Right cardiac atrium (tissue), 5 donors: ENCODE results near the gene CENPC. TPM values are rescaled to one million over a fixed set of nuclear protein-coding genes. Genes with fewer than 3 reads are reported as not detected.
"Not testable (repeated sequence)": the region's sequence is repeated elsewhere in the genome, so short reads cannot be mapped to it uniquely, and the experiment has no call there.

Experiments used
- ATAC-seq, 2 donors: fragments of 200-7000 bp; cut with Tn5 transposase; one replicate each; pipeline versions ENCODE4 v1.8.0 to v1.9.1; 2020; ENCODE audit warnings: moderate library complexity in 2 of 2, mild to moderate bottlenecking in 1 of 2
- DNase-seq, 3 donors: peaks; one replicate each; pipeline ENCODE4 v3.0.0-alpha.2; 2020
- H3K27ac ChIP-seq: one replicate; pipeline ENCODE4 v1.5.1; 2013; ENCODE audit warnings: mild to moderate bottlenecking, low read length, control low read depth, moderate library complexity
- H3K27me3 ChIP-seq: one replicate; pipeline ENCODE4 v1.6.1; 2013; ENCODE audit not compliant: control insufficient read depth, insufficient read depth
- H3K4me1 ChIP-seq: one replicate; pipeline ENCODE4 v1.6.1; 2013; ENCODE audit warnings: low read length; ENCODE audit not compliant: control insufficient read depth, insufficient read depth
- H3K4me3 ChIP-seq: one replicate; pipeline ENCODE4 v1.5.1; 2013; ENCODE audit warnings: low read length, control low read depth
- H3K9me3 ChIP-seq: one replicate; pipeline ENCODE4 v1.6.1; 2013; ENCODE audit warnings: low read length; ENCODE audit not compliant: control insufficient read depth
- WGBS: extraction: QIAGEN DNeasy Blood & Tissue Kit; methylation state at CpG from one replicate; pipeline ENCODE4 v1.1.7; 2013; 5-methylcytosine and 5-hydroxymethylcytosine counted together
- intact Hi-C, 4 donors: fragments of 100-400 bp; cut with DNase I; formaldehyde crosslinking; loops; one replicate each; pipeline versions ENCODE4 v1.11.0 to v1.14.0; 2022 to 2023
- polyA plus RNA-seq: library from polyadenylated mRNA; stranded (reverse); fragments of 200-250 nt; gene quantifications from one replicate; pipeline ENCODE4 v1.2.3, GENCODE V29; 2013
- total RNA-seq, 4 donors: library from RNA; stranded (reverse); fragmentation: NEBNext Ultra II Directional; extraction: Animal tissue kit (Norgen Biotek cat#: 25700); gene quantifications; one replicate each; pipeline ENCODE4 v1.2.1, GENCODE V29; 2021
- donor health status: healthy with polysubstance abuse.
- donor health status: DM: no; HTN: yes; CAD: no.
- donor health status: DM: no; HTN: no; CAD: no.
- donor health status: DM: no; HTN: yes; CAD: no; lungs with severe emphysema.
- donor health status: DM: yes; HTN: yes; CAD: no.

The CENPC gene
- total and polyA plus RNA-seq, 5 donors = 4.9 to 12.4 (median 11.7) TPM

DNA sequence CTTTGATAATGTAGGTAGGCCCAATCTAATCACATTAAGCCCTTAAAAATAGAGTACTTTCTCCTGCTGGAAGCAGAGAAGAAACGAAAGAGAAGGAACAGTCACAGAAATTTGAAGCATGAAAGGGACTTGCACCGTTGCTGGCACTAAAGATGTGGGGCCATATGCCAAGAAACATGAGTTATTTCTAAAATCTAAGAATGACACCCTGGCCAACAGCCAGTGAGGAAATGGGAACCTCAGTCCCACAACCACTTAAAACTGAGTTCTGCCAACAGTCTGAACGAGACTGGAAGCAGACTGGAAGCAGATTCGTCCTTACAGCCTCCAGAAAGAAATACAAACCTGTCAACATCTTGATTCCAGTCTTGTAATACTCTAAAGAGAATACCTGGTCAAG is 70.1 kb downstream of the CENPC start:
- no peak for DNase-seq
- Histone ChIP-seq H3K4me1 (no peaks in the 10 kb centered on the region), H3K27me3 (no peaks in the 10 kb centered on the region), H3K27ac (no peak overlapping the region), H3K9me3 (no peaks in the 10 kb centered on the region), H3K4me3 (no peak overlapping the region)
- ATAC-seq = no peak
- intact Hi-C loops = no loop called here
- 57% methylated on average over 4 of the region's 4 CpGs for WGBS

GRCh38 chr4:67470871-67471270 is 74.4 kb downstream of the CENPC start:
- no peak for ATAC-seq
- no peaks in the 10 kb centered on the region for H3K4me1 ChIP-seq
- intact Hi-C loops = no loop called here

GRCh38 chr4:67468830-67469229 is 76.5 kb downstream of the CENPC start:
- no peaks in the 10 kb centered on the region for H3K27me3 ChIP-seq
- H3K4me3 ChIP-seq = no peak overlapping the region
- peaks cover 7% of the 10 kb centered on the region for H3K4me1 ChIP-seq
- ATAC-seq (no peak), DNase-seq (no peak)
- H3K27ac ChIP-seq = no peak overlapping the region
- no peaks in the 10 kb centered on the region for H3K9me3 ChIP-seq
- intact Hi-C loops = no loop called here

More at GRCh38 chr4:67470871-67471270, 74.4 kb downstream of the CENPC start:
- H3K27ac ChIP-seq = no peak overlapping the region
- DNase-seq = no peak
- H3K4me3 ChIP-seq = no peak overlapping the region
- H3K27me3 ChIP-seq = no peaks in the 10 kb centered on the region
- no peaks in the 10 kb centered on the region for H3K9me3 ChIP-seq

DNA sequence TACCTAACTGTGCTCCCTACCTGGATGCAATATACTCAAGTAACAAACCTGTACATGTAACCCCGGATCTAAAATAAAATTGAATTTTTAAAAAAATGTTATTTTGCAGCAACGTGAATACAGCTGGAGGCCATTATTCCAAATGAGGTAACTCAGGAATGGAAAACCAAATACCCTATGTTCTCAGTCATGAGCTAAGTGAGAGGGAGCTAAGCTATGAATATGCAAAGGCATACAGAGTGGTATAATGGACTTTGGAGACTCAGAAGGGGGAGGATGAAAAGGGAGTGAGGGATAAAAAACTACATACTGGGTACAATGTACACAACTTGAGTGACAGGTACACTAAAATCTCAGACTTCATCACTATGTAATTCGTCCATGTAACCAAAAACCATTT is 78.6 kb downstream of the CENPC start:
- intact Hi-C loops = no loop called here
- Histone ChIP-seq H3K4me1 (peaks cover 7% of the 10 kb centered on the region), H3K9me3 (no peaks in the 10 kb centered on the region), H3K27me3 (no peaks in the 10 kb centered on the region), H3K27ac (no peak overlapping the region), H3K4me3 (no peak overlapping the region)
- ATAC-seq = no peak
- WGBS = 95% methylated on average over 3 of the region's 3 CpGs
- no peak for DNase-seq

- Histone ChIP-seq H3K9me3 (no peaks in the 10 kb centered on the region), H3K4me1 (peaks cover 7% of the 10 kb centered on the region), H3K27ac (no peak overlapping the region), H3K4me3 (no peak overlapping the region), H3K27me3 (no peaks in the 10 kb centered on the region)
- WGBS = 94% methylated on average over 4 of the region's 4 CpGs
- no peak for DNase-seq
- ATAC-seq = no peak
- intact Hi-C loops = no loop called here
Observed at GRCh38 chr4:67465763-67466052, 79.6 kb downstream of the CENPC start.

GRCh38 chr4:67465032-67465762 is 80.1 kb downstream of the CENPC start:
- intact Hi-C loops = no loop called here
- 85% methylated on average over 7 of the region's 7 CpGs for WGBS
- Histone ChIP-seq H3K9me3 (no peaks in the 10 kb centered on the region), H3K4me3 (no peak overlapping the region), H3K4me1 (peaks cover 7% of the 10 kb centered on the region), H3K27ac (no peak overlapping the region), H3K27me3 (no peaks in the 10 kb centered on the region)
- DNase-seq (no peak), ATAC-seq (peak; percentile 64 to 78)

- DNase-seq = no peak
- no peak overlapping the region for H3K4me3 ChIP-seq
- H3K9me3 ChIP-seq = no peaks in the 10 kb centered on the region
- ATAC-seq = no peak
- H3K27me3 ChIP-seq = no peaks in the 10 kb centered on the region
- no peak overlapping the region for H3K27ac ChIP-seq
- 75% methylated on average over 2 of the region's 2 CpGs for WGBS
- peaks cover 9% of the 10 kb centered on the region for H3K4me1 ChIP-seq
- intact Hi-C loops = no loop called here
Observed at GRCh38 chr4:67460574-67460973, 84.7 kb downstream of the CENPC start.

- WGBS = 82% methylated on average over 3 of the region's 3 CpGs
- Histone ChIP-seq H3K27ac (no peak overlapping the region), H3K4me3 (no peak overlapping the region), H3K9me3 (no peaks in the 10 kb centered on the region), H3K27me3 (no peaks in the 10 kb centered on the region), H3K4me1 (peaks cover 2% of the 10 kb centered on the region)
- intact Hi-C loops = no loop called here
- ATAC-seq = no peak
- DNase-seq = no peak
Observed at GRCh38 chr4:67459164-67459563, 86.1 kb downstream of the CENPC start.

GRCh38 chr4:67456577-67457196 is 88.6 kb downstream of the CENPC start:
- 41% methylated on average over 5 of the region's 5 CpGs for WGBS
- ATAC-seq = peak in 1 of 2 donors; percentile 52
- intact Hi-C loops = no loop called here
- Histone ChIP-seq H3K27ac (no peak overlapping the region), H3K9me3 (no peaks in the 10 kb centered on the region), H3K27me3 (no peaks in the 10 kb centered on the region), H3K4me3 (no peak overlapping the region), H3K4me1 (peaks cover 2% of the 10 kb centered on the region)
- no peak for DNase-seq

DNA sequence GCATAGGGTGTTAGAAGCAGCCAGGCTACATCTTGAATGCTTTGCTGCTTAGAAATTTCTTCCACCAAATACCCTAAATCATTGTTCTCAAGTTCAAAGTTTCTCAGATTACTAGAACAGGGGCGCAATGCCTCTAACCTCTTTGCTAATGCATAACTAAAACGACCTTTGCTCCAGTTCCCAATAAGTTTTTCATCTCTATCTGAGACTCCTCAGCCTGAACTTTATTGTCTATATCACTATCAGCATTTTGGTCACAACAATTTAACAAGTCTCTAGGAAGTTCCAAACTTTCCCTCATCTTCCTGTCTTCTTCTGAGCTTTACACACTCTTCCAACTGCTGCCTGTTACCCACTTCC is 92.5 kb downstream of the CENPC start:
- 75% methylated on average over 2 of the region's 2 CpGs for WGBS
- DNase-seq, H3K27ac ChIP-seq, H3K27me3 ChIP-seq, ATAC-seq, H3K9me3 ChIP-seq, H3K4me1 ChIP-seq, H3K4me3 ChIP-seq, intact Hi-C loops: not testable (repeated sequence)

DNA sequence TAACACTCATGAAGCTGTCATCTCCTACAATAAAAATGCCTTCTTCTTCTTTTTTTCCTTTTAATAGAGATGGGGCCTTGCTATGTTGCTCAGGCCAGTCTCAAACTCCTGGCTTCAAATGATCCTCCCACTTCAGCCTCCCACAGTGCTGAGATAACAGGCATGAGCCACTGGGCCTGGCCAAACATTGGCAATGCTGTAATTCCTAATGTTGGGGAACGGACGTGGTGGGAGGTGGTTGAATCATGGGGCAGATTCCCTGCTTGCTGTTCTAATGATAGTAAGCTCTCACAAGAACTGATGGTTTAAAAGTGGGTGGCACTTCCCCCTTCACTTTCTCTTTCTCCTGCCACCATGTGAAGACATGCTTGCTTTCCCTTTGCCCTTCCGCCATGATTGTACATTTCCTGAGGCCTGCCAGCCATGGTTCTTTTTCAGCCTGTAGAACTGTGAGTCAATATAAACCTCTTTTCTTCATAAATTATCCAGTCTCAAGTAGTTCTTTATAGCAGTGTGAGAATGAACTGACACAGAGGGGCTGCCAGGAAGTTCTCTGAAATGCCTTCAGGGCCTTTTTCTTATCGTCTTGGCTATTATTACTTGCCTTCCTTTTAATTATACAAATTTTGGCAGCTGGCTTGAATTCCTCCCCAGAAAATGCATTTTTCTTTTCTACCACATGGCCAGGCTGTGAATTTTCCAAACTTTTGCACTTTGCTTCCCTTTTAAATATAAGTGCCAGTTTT is 93.0 kb downstream of the CENPC start:
- Histone ChIP-seq H3K9me3 (no peaks in the 10 kb centered on the region), H3K4me1 (peaks cover 2% of the 10 kb centered on the region), H3K27ac (no peak overlapping the region), H3K4me3 (no peak overlapping the region), H3K27me3 (no peaks in the 10 kb centered on the region)
- WGBS = 71% methylated on average over 4 of the region's 4 CpGs
- intact Hi-C loops = no loop called here
- DNase-seq (no peak), ATAC-seq (peak in 1 of 2 donors; percentile 41)
